ENCODE data around the gene PITHD1.
"Not testable (repeated sequence)": the region's sequence is repeated elsewhere in the genome, so short reads cannot be mapped to it uniquely, and the experiment has no call there.

Gene PITHD1, protein sequence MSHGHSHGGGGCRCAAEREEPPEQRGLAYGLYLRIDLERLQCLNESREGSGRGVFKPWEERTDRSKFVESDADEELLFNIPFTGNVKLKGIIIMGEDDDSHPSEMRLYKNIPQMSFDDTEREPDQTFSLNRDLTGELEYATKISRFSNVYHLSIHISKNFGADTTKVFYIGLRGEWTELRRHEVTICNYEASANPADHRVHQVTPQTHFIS
- total RNA-seq = 71.1 to 72.8 reads per million in 2 donors

DNA sequence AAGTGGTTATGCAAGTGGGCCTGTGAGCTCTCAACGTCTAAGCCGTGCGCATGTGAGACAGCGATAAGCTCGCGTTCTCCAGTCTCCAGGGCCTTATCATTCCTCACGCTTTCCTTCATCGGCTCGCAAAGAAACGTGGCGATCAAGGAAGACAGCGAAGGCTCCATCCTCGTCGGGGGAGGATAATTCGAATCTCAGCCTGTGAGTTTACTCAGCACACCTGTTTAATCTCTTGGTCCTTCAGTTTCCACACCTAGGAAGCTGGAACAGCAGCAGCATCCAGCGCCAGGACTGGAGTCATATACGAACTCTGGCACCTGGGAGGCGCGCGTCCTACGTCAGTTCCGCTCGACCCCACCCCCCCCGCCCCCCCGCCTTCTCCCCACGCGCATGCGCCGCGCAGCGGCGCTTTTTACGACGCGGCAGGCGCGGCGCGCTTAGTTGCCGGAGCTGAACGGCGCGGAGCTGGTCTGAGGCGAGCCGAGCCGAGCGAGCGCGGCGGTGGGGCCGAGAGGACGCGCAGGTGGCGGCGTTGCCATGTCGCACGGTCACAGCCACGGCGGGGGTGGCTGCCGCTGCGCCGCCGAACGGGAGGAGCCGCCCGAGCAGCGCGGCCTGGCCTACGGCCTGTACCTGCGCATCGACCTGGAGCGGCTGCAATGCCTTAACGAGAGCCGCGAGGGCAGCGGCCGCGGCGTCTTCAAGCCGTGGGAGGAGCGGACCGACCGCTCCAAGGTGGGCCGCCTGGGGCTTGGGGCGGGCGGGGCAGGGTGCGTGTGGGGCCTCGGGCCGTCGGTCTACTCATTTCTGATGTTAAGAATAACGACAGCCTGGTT lies at the start of gene PITHD1:
Gene PITHD1 (plus strand): TSS at position 440 of the 836 bp plus-strand sequence. CDS start 98 bp downstream, at position 538.
- peak; percentile 73 for DNase-seq

DNA sequence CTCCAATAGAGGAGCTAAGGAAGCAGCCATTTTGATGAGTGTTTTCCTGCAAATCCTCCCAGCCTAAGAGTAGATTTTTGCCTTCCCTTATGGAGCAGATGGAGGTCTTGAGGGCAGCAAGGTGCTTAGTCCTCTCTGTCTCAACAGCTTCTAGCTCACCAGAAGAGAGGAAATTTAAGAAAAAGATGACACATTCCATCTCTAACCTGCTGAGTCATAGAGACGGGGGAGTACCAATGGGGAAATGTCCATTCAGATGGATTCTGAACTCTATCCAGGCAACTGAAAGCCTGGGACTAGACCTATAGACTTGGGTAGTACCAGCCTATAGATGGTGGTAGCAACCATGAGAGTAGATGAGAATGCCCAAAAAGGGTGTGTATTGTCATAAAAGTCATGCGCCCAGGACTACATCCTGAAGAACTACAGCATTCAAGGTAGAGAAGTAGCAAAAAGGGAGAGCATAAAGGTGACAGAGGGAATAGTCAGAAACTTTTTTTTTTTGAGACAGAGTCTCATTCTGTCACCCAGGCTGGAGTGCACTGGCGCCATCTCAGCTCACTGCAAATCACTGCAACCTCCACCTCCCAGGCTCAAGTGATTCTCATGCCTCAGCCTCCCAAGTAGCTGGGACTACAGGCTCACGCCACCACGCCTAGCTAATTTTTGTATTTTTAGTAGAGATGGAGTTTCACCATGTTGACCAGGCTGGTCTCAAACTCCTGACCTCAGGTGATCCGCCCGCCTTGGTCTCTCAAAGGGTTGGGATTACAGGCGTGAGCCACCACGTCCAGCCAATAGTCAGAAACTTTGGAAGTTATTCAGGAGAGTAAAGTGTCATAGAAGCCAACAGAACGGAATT lies 45.6 kb upstream of the PITHD1 start:
- DNase-seq = no peak

DNA sequence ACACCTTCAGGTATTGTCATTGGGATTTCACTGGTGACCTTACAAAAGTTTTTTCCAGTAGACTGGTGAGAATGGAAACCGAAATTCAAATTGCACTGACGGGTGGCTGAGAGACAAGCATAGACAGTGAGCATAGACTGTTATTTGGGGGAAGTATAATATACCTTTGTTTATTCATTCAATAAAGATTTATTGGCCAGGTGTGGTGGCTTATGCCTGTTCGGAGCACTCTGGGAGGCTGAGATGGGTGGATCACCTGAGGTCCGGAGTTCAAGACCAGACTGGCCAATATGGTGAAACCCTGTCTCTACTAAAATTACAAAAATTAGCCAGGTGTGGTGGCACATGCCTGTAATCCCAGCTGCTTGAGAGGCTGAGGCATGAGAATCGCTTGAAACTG lies 44.9 kb upstream of the PITHD1 start:
- not testable (repeated sequence) for DNase-seq

DNA sequence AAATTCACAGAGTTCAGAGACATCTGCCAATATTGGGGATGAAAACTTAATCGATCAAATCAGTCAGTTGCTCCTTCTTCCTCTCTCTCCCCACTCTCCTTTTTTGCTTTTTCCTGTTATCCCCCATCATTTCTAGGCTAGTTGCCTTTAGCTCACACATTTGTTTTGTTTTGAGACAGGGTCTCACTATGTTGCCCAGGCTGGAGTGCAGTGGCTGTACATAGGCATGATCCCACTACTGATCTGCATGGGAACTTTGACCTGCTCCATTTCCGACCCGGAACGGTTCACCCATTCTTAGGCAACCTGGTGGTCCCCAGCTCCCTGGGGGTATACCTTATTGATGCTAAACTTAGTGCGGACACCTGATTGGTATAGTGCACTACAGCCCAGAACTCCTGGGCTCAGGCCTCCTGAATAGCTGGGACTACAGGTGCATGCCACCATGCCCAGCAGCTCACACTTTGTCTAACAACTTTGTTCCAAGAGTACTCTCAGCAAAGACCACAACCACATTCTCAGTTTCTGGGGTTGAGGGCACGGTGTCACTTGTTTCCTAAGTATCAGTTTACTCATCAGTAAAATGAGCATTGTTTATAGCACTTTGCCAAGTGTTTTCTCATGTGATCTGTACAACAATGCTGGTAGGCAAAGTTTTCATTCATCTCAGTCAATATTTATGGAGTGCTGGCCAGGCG lies 41.6 kb upstream of the PITHD1 start:
- no peak for DNase-seq

DNA sequence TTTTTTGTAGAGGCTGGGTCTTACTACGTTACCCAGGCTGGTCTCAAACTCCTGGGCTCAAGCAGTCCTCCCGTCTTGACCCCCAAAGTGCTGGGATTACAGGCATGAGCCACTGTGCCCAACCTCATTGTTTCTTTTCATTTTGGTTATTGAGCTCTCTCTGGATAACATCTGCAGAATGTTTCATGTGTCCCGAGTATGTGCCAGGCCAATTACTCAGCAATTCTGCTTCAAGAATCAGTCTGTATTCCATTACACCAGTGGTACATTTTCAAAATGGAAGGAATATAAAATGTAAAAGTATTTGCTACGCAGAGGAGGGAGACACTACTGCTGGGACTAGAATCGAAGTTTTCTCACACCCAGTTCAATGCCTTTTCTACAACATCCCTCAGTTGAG lies 36.6 kb upstream of the PITHD1 start:
- no peak for DNase-seq

DNA sequence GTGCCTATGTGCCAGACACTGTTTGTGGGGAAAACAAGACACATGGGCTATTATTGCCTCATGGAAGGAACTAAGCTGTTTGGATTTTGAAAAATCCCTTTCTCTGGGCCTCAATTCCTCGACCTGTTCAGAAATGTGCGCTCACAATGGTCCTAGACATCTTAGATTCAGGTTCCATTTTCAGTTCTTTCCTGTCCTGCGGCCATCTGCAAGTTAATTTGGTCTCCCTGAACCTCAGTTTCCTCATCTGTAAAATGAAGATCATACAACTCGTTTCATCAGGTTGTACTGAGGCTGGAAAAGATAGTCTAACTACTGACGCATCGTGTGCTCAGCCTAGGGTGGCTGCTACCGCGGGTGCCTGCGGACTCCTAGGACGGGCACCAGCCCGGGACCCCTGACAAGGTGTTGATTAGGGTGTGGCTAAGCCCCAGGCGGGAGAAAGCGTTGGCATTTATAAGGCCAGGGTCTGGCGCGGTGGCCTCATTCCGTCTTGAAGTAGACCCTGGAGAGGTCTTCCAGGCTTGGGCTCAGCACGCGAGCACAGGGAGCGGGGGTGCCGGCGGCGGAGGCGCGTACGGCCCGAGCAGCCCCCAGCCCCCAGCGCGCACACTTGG lies 35.4 kb upstream of the PITHD1 start:
- DNase-seq = no peak

DNA sequence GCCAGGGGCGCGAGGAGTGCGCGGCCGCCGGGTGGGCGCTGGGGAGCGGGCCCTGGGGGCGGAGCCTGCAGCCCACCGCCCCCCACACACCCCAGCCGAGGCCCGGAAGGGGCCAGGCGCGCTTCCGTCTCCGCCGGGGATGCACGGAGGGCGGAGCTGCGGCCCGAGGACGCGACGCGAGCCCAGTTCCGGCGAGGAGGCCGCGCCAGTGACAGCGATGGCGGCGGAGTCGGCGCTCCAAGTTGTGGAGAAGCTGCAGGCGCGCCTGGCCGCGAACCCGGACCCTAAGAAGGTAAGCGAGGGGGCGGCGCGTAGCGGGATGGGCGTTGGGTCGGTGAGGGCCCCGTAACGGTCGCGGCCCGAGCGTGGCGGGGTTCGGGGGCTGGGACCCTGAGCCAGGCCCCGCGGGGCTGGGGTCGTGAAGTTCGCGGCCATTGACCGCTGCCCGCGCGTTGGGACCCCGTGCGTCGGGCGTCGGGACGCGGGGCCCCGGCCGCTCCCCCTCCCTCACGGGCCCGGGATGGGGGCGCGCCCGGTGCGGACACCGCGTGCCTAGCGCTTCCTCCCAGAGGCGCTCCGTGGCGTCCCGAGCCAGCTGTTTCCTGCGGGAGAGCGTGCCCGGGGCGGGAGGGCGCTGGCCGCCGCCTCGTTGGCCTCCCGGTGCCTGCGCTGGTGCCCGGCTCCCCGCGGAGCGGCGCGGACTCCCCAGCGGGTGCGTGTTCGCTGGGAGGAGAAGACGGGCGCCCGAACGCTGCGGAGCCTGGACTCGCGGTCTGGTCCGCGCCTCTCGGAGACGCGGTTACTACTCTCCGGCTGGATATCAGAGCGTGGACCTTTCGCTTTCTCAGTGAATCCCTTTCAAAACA lies 34.7 kb upstream of the PITHD1 start, which contains the start of gene ELOA:
Gene ELOA (plus strand): TSS at position 185 of the 866 bp plus-strand sequence. CDS start 33 bp downstream, at position 218.
- peak; percentile 66 for DNase-seq

DNA sequence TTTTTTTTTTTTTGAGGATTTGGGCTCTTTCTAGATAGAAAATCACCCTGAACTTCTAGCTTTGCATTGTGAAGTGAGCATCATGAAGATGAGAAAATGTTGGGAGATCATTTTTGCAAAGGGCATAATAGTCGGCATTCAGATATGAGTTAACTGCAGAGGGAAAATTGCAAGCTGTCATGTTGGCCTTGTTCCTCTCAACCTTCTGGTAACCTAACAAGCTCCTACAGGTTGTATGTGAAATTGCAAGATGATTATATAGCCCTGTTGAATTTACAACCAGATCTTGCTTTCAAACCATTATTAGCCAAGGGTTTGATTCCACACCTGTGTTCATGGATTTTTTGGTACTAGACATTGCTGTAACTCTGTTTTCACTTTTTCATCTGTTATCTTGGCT lies 32.7 kb upstream of the PITHD1 start:
- DNase-seq = no peak

DNA sequence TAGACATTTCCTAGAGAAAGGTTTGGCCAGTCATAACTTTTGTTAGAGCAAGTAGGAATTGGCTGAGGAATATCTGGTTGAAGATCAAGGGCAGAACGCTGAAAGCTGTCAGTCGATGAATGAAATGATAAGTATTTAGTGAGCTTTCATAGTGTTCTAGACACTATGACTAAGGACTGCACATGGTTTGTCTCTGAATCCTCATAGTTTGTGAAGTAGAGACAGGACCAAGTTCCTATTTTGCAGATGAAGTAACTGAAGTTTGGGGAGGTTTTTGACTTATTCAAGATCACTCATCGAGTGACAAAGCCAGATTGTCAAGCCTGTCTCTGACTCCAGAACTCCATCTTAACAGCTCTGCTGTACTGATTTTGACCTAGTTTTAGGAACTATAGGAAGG lies 30.2 kb upstream of the PITHD1 start:
- DNase-seq = no peak

DNA sequence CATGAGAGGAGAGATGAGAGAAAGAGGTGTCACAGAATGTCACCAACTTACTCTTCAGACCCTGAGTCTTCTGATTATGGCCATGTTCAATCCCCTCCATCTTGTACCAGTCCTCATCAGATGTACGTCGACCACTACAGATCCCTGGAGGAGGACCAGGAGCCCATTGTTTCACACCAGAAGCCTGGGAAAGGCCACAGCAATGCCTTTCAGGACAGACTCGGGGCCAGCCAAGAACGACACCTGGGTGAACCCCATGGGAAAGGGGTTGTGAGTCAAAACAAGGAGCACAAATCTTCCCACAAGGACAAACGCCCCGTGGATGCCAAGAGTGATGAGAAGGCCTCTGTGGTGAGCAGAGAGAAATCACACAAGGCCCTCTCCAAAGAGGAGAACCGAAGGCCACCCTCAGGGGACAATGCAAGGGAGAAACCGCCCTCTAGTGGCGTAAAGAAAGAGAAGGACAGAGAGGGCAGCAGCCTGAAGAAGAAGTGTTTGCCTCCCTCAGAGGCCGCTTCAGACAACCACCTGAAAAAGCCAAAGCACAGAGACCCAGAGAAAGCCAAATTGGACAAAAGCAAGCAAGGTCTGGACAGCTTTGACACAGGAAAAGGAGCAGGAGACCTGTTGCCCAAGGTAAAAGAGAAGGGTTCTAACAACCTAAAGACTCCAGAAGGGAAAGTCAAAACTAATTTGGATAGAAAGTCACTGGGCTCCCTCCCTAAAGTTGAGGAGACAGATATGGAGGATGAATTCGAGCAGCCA lies 27.0 kb upstream of the PITHD1 start:
- DNase-seq = no peak

DNA sequence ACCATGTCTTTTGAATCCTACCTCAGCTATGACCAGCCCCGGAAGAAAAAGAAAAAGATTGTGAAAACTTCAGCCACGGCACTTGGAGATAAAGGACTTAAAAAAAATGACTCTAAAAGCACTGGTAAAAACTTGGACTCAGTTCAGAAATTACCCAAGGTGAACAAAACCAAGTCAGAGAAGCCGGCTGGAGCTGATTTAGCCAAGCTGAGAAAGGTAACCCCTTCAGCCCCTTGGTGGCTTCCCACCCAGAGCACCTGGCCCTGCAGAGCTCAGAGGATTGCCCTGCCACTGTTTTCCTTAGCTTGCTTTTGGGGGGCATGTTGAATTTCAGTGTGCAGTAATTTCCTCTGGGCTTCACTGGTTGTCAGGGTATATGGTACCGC lies 26.4 kb upstream of the PITHD1 start:
- DNase-seq = no peak

DNA sequence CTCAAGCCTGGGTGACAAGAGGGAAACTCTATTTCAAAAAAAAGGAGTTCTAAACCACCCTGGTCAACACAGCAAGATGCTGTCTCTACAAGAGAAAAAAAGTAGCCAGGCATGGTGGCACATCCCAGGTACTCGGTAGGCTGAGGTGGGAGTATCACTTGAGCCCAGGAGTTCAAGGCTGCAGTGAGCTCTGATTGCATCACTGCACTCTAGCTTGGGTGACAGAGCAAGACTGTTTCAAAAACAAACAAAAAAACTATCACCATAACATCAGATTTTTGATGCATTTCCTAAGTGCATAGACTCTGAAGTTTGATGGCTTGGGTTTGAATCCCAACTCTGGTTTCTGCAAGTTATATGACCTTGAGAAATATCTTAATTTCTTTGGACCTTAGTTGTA lies 25.3 kb upstream of the PITHD1 start:
- DNase-seq = no peak

DNA sequence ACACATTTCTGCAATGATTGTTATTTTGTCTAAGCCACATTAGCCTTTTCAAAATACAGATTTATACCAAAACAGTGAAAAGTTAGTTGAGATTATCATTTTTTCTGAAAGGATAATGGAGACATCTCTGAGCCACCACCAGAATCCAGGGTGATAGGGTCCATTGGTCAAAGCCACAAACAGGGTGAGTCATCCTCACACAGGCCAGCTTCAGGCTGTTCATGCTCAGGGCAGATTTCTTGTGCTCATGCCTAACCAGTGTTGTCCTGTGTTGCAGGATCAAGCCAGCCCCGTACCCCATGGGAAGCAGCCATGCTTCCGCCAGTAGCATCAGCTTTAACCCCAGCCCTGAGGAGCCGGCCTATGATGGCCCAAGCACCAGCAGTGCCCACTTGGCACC lies 21.5 kb upstream of the PITHD1 start:
- DNase-seq = no peak

DNA sequence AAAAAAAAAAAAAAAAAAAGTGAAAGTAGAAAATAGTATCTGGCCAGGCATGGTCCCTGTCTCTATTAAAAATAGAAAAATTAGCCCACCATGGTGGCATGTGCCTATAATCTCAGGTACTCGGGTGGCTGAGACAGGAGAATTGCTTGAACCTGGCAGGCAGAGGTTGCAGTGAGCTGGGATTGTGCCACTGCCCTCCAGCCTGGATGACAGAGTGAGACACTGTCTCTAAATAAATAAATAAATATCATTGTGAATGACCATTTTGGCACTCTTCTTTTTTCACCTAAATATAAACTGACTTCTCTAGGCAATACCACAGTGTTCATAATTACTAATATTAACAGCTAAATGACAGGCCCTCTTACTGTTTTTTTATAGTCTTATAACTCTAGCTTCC lies 20.4 kb upstream of the PITHD1 start:
- DNase-seq = no peak

DNA sequence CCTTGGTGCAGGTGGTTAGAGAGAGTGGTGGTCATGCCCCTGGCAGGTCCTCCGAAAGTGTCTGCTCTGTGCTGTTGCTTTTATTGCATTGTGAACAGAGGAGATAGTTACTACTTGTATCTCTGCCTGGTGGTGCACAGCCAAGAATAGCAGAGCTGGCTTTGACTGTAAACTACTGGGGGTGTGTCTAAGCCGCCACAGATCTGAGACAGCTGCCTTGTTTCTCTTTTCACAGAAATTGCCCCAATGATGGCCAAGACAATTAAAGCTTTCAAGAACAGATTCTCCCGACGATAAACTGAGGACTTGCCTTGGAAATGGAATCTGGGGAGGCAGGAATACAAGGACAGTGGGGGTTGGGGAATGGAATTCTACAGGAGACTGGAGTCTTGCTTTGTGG lies 18.9 kb upstream of the PITHD1 start:
- DNase-seq = no peak

DNA sequence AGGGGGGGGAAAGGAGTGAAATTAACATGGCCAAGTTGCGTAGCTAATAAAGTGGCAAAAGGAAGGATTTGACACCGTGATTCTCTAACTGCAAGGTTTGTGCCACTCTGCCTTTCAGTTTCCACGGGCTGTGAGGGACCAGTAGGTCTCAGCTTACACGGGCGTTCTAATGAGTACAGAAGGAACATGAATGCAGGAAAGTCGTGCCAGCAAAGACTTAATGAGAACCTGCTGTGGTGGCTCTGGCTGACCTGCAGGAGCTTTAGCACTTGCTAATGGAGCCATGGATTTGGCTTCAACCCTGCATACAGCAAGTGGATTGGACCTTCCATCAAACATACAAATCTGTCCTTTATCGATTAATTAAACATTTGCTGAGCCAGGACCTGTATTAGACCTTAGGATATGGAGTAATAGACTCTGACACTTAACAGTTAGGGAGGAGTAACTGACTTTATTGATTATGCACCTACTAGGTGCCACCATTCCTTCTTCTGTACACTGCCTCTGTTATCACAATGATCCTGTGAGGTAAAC lies 15.1 kb upstream of the PITHD1 start:
- DNase-seq = no peak

DNA sequence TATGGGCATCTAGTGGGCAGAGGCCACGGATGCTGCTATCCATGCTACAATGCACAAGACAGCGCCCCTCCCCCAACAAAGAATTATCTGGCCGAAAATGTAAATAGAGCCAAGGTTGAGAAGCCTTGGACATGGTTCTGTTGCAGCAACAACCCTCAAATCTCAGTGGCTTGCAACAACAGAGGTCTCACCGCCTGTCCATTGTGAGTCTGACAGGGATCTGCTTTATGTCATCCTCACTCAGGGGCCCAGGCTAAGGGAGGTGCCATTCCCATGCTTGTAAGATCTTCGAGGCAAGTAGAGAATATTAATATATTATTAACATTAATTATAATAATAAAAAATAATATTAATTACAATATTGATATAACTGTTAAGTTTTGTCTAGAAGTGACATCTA lies 9.5 kb upstream of the PITHD1 start:
- no peak for DNase-seq

DNA sequence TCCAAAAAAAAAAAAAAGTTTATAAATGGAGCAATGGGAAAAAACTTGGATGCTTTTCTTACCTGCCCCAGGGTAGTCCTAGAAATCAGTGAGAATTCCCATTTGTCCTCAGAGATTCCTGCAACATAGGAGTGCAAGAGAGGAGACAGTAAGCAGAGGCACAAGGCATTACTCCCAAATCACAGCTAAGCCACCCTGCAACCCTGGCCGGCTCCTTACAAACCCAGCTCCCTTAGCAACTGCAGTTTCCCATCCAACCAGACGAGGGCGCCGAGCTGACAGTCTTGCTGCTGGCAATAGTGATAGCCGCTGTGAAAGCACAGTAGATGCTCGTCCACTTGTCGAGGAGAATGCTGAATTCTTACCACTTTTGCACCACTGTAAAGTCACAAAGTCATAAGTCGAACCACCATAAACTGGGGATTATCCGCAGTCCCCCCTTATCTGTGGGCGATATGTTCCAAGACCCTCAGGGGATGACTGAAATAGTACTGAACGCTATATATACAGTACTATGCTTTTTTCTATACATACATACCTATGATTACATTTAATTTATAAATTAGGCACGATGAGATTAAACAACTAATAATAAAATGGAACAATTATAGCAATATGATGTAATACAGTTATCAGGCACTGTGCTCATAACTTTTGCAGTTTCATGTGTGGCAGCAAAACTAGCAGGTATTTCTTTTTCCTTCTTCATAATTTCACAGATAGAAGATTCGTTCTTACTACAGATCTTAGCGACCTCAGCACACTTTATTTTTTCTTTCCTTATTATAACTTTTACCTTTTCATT lies 6.0 kb upstream of the PITHD1 start:
- no peak for DNase-seq

DNA sequence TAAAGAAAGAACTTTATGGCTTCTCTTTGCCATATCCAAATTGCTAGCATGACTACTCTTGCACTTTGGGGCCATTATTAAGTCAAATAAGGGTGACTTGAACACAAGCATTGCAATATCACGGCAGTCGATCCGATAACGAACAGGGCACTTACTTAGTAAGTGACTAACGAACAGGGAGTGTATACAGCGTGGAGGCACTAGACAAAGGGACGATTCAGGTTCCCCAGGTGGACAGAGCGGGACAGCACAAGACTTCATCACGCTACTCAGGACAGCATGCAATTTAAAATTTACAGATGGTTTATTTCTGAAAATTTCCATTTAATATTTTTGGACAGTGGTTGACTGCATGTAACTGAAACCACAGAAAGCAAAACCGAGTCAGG lies 5.4 kb upstream of the PITHD1 start:
- DNase-seq = no peak
